MCF 10A (cell line): ENCODE results near the gene TAOK3. TPM values are rescaled to one million over a fixed set of nuclear protein-coding genes. Genes with fewer than 3 reads are reported as not detected.
A peak's percentile ranks its signal among the peaks of the same experiment; 100 is the strongest.

Source experiments
- BruUV-seq: library from RNA; stranded (reverse); fragments of 400-500 nt; replicated peaks from 2 replicates; lab custom pipeline; 2021; lab: Mats Ljungman, UMichigan
- CTCF ChIA-PET: fragments of 300-600 bp; sonication (Branson Sonifier 250); formaldehyde crosslinking; extraction: SDS; loops from one replicate; lab custom pipeline; 2021; ENCODE audit warnings: antibody characterized with exemption, inconsistent platforms; lab: Yijun Ruan, JAX
- POLR2A ChIA-PET: fragments of 300-600, 350-650 bp; sonication (Branson Sonifier 250); formaldehyde crosslinking; extraction: SDS; loops from one replicate; lab custom pipeline; 2020; ENCODE audit warnings: antibody characterized with exemption, inconsistent platforms; lab: Yijun Ruan, JAX
- DNase-seq: peaks from one replicate; pipeline ENCODE4 v3.0.0-alpha.2; 2018; ENCODE audit not compliant: unreplicated experiment
- H3K27ac Mint-ChIP-seq: one replicate; pipeline ENCODE4 v1.8.0; 2022; ENCODE audit warnings: mild to moderate bottlenecking, low read depth, mixed read lengths; ENCODE audit not compliant: unreplicated experiment
- H3K27me3 Mint-ChIP-seq: one replicate; pipeline ENCODE4 v1.8.0; 2022; ENCODE audit warnings: mixed read lengths; ENCODE audit not compliant: insufficient read depth, unreplicated experiment
- H3K36me3 Mint-ChIP-seq: one replicate; pipeline ENCODE4 v1.8.0; 2022; ENCODE audit warnings: mild to moderate bottlenecking, moderate library complexity, mixed read lengths; ENCODE audit not compliant: insufficient read depth, unreplicated experiment
- H3K4me1 Mint-ChIP-seq: one replicate; pipeline ENCODE4 v1.8.0; 2022; ENCODE audit warnings: mixed read lengths; ENCODE audit not compliant: insufficient read depth, unreplicated experiment
- H3K4me3 Mint-ChIP-seq: one replicate; pipeline ENCODE4 v1.8.0; 2022; ENCODE audit warnings: mild to moderate bottlenecking, moderate library complexity, mixed read lengths; ENCODE audit not compliant: unreplicated experiment
- H3K9me3 Mint-ChIP-seq: one replicate; pipeline ENCODE4 v1.8.0; 2022; ENCODE audit warnings: mixed read lengths; ENCODE audit not compliant: unreplicated experiment
- intact Hi-C: fragments of 100-400 bp; cut with micrococcal nuclease; formaldehyde crosslinking; loops from 2 replicates; pipeline ENCODE4 v1.14.1; 2022
- total RNA-seq: library from RNA; stranded (reverse); gene quantifications from 2 replicates; pipeline ENCODE4 v1.2.3, GENCODE V29; 2022
- TF ChIP-seq, protein P1 (sequence below): fragments of 200-600 bp; IDR thresholded peaks from one replicate; pipeline ENCODE4 v1.8.0; 2022; ENCODE audit warnings: antibody characterized with exemption, mild to moderate bottlenecking; ENCODE audit not compliant: unreplicated experiment

The TAOK3 gene
- total RNA-seq, 1 experiment from 2014 or later: 28.6 TPM

DNA sequence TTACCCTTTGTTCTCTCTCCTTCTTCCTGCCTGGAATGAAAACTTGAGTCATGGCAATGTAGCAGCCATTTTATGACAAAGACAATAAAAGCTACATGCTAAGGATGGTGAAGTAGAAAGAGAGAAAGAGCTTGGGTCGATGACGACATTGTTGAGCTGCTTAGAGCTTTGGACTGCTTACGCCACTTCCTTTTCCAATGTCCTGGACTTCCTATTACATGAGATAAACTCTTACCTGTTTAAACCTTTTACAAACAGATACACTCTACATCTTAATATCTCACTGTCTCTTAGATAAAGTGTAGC lies 166.6 kb downstream of the TAOK3 start:
- Mint-ChIP-seq H3K27me3 (no peaks in the 10 kb centered on the region), H3K27ac (no peak overlapping the region), H3K36me3 (no peaks in the 10 kb centered on the region), H3K9me3 (no peaks in the 10 kb centered on the region), H3K4me3 (no peak overlapping the region), H3K4me1 (no peaks in the 10 kb centered on the region)
- CTCF ChIA-PET: interaction anchor here (0.7 kb wide), 2 partner anchors 53 to 70 kb away, joined by 3 read pairs; no protein-coding TSS in a partner anchor
- BruUV-seq: no TSS peak
- intact Hi-C loops: no loop called here
- POLR2A ChIA-PET: interaction anchor here (0.7 kb wide), 1 partner anchor 36 kb away, joined by 3 read pairs; no protein-coding TSS in a partner anchor
- TF ChIP-seq, protein P1, sequence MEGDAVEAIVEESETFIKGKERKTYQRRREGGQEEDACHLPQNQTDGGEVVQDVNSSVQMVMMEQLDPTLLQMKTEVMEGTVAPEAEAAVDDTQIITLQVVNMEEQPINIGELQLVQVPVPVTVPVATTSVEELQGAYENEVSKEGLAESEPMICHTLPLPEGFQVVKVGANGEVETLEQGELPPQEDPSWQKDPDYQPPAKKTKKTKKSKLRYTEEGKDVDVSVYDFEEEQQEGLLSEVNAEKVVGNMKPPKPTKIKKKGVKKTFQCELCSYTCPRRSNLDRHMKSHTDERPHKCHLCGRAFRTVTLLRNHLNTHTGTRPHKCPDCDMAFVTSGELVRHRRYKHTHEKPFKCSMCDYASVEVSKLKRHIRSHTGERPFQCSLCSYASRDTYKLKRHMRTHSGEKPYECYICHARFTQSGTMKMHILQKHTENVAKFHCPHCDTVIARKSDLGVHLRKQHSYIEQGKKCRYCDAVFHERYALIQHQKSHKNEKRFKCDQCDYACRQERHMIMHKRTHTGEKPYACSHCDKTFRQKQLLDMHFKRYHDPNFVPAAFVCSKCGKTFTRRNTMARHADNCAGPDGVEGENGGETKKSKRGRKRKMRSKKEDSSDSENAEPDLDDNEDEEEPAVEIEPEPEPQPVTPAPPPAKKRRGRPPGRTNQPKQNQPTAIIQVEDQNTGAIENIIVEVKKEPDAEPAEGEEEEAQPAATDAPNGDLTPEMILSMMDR: no peak
- no peak for DNase-seq

DNA sequence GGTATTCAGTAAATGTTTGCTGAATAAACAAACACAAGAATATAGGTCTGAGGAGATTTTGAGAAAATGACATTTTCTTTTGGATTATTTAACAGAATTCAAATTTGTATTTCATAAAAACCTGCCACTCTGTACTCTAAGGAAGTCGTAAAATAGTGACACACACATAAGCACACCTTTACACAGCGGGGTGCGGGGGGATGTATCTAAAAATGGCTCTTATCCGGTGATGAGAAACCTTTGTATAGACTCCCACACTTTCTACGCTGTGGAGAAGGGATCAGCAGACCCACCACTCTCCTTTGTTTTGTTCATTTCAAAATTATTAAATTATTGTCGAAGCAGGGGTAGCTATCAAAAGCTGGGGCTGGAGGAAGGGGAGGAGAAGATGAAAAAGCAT lies 178.7 kb downstream of the TAOK3 start:
- no peak for DNase-seq
- peaks cover 14% of the 10 kb centered on the region for H3K4me1 Mint-ChIP-seq
- ChIA-PET POLR2A (interaction anchor here (0.6 kb wide), 1 partner anchor 118 kb away, joined by 3 read pairs; no protein-coding TSS in a partner anchor), CTCF (interaction anchor here (0.5 kb wide), 1 partner anchor 141 kb away, joined by 3 read pairs; no protein-coding TSS in a partner anchor)
- no peaks in the 10 kb centered on the region for H3K9me3 Mint-ChIP-seq
- no peaks in the 10 kb centered on the region for H3K27me3 Mint-ChIP-seq
- H3K4me3 Mint-ChIP-seq: no peak overlapping the region
- H3K27ac Mint-ChIP-seq: no peak overlapping the region
- TF ChIP-seq, protein P1: no peak
- no TSS peak for BruUV-seq
- intact Hi-C loops: no loop called here
- H3K36me3 Mint-ChIP-seq: peaks cover under 1% of the 10 kb centered on the region

DNA sequence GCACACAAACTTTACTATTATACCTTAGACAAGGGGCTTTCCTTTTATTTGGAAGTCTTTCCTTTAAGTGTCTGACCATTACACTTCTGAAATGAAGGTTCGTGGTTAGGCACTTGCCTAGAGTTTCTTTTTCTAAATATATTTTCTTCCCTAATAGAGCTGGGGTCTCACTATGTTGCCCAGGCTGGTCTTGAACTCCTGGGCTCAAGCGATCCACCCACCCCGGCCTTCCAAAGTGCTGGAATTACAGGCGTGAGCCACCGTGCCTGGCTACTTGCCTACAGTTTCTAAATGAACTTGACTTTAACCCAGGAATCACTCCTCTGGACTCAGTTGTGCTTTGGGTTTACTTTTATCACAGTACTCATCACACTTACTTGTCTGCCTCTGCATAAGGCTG lies 179.2 kb downstream of the TAOK3 start:
- Mint-ChIP-seq H3K9me3 (no peaks in the 10 kb centered on the region), H3K4me3 (no peak overlapping the region), H3K36me3 (no peaks in the 10 kb centered on the region), H3K27ac (no peak overlapping the region), H3K27me3 (no peaks in the 10 kb centered on the region), H3K4me1 (peaks cover 14% of the 10 kb centered on the region)
- no TSS peak for BruUV-seq
- ChIA-PET CTCF (interaction anchor here (0.7 kb wide), 1 partner anchor 182 kb away, joined by 3 read pairs; no protein-coding TSS in a partner anchor), POLR2A (no interaction called here)
- no peak for DNase-seq
- TF ChIP-seq, protein P1: no peak
- intact Hi-C loops: no loop called here

DNA sequence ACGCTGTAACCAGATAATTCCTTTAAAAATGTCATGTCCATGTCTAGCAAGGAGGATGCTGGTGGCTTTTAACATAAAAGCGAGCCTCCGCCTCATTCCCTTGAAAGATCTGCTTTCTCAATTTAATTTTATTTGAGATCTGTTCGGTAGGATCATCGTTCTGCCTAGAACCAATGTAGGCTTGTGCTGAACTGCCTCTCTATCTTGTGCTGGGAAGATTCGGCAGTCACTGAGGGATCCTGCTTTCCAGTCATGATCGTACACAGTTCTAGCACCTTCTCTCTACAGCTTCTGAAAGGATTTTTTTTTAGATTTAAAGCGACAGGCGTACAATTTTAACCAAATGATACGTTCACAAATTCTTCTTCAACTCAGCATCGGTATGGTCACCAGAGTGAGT lies 182.4 kb downstream of the TAOK3 start:
- no TSS peak for BruUV-seq

More for the DNA sequence above, 182.4 kb downstream of the TAOK3 start:
- TF ChIP-seq, protein P1: no peak
- DNase-seq: no peak
- H3K4me3 Mint-ChIP-seq: peak overlapping the region; percentile 53
- intact Hi-C loops: no loop called here
- H3K27me3 Mint-ChIP-seq: no peaks in the 10 kb centered on the region
- H3K27ac Mint-ChIP-seq: peak overlapping the region; percentile 9
- CTCF ChIA-PET: interaction anchor here (1.2 to 2.5 kb wide), 2 partner anchors 9 to 186 kb away, joined by 5 to 12 read pairs; partner anchors contain the start of gene SUDS3
- POLR2A ChIA-PET: no interaction called here
- peaks cover 24% of the 10 kb centered on the region for H3K4me1 Mint-ChIP-seq
- H3K36me3 Mint-ChIP-seq: no peaks in the 10 kb centered on the region
- H3K9me3 Mint-ChIP-seq: no peaks in the 10 kb centered on the region
